Hematopoietic multipotent progenitor cell treated with erythropoietin and hydrocortisone succinate and interleukin-3 and kit ligand, for 8 days (in vitro differentiated cells): Measurements from ENCODE around the gene SLC22A23.
A peak's percentile ranks its signal among the peaks of the same experiment; 100 is the strongest.

Experiments used
- DNase-seq: peaks from one replicate; pipeline ENCODE4 v3.0.0-alpha.2; 2015

Gene SLC22A23

GRCh38 chr6:3233904-3234303 lies 222.9 kb downstream of the SLC22A23 start:
- DNase-seq: no peak

GRCh38 chr6:3233321-3233720 lies 223.5 kb downstream of the SLC22A23 start:
- no peak for DNase-seq

GRCh38 chr6:3232017-3232945 lies 224.6 kb downstream of the SLC22A23 start:
- no peak for DNase-seq

GRCh38 chr6:3231247-3232016 lies 225.4 kb downstream of the SLC22A23 start:
- DNase-seq: no peak

- DNase-seq: no peak
Measured at GRCh38 chr6:3230900-3231246, 226.0 kb downstream of the SLC22A23 start.

GRCh38 chr6:3230256-3230882 lies 226.5 kb downstream of the SLC22A23 start:
- no peak for DNase-seq

- DNase-seq: no peak
Measured at GRCh38 chr6:3229566-3230178, 227.2 kb downstream of the SLC22A23 start.

GRCh38 chr6:3228771-3229565 lies 227.9 kb downstream of the SLC22A23 start:
- DNase-seq: no peak

GRCh38 chr6:3228046-3228671 lies 228.7 kb downstream of the SLC22A23 start:
- DNase-seq: no peak

- DNase-seq: no peak
Measured at GRCh38 chr6:3227363-3228045, 229.3 kb downstream of the SLC22A23 start, which contains the start of gene TUBB2B. TUBB2B (minus strand) TSS chr6:3227653; CDS start chr6:3227543, 110 bp downstream.

GRCh38 chr6:3226481-3227362 lies 230.1 kb downstream of the SLC22A23 start:
- peak; percentile 47 for DNase-seq

- DNase-seq: no peak
Measured at GRCh38 chr6:3226042-3226441, 230.8 kb downstream of the SLC22A23 start.

GRCh38 chr6:3222506-3223038 lies 234.3 kb downstream of the SLC22A23 start:
- DNase-seq: no peak

GRCh38 chr6:3221578-3221977 lies 235.3 kb downstream of the SLC22A23 start:
- DNase-seq: no peak

- DNase-seq: no peak
Measured at GRCh38 chr6:3220366-3220765, 236.5 kb downstream of the SLC22A23 start.
